H1 (cell line): ENCODE measurements around the gene POPDC2. TPM values are rescaled to one million over a fixed set of nuclear protein-coding genes. Genes with fewer than 3 reads are reported as not detected.

ENCODE experiments used
- CTCF ChIA-PET: fragments of 300-600 bp; sonication (Branson Sonifier 250); formaldehyde crosslinking; loops from one replicate; lab custom pipeline; 2021; ENCODE audit not compliant: partially characterized antibody; lab: Charles Lee
- POLR2A ChIA-PET: fragments of 300-600 bp; sonication (Branson Sonifier 250); formaldehyde crosslinking; loops from one replicate; lab custom pipeline; 2021; ENCODE audit warnings: inconsistent platforms; ENCODE audit not compliant: partially characterized antibody; lab: Charles Lee
- DNase-seq, 2 experiments: peaks; one replicate each; pipeline versions ENCODE4 v3.0.0 to v3.0.0-alpha.2; 2010 to 2022; ENCODE audit warnings: low spot score in 2 of 2, low read depth in 1 of 2, mixed read lengths in 1 of 2
- FAIRE-seq: peaks from 2 replicates; lab custom pipeline; 2011; peaks lifted over from hg19 to GRCh38; lab: Jason Lieb, UNC
- H2AFZ ChIP-seq: 2 replicates; pipeline ENCODE4 v1.8.1; 2012; ENCODE audit warnings: low read length, inconsistent platforms
- H2AK5ac ChIP-seq: 2 replicates; pipeline ENCODE4 v1.6.1; 2013; ENCODE audit warnings: low read depth, low read length
- H2BK120ac ChIP-seq: replicated peaks from 2 replicates; pipeline ENCODE3; 2013; ENCODE audit warnings: low read depth, low read length, inconsistent platforms
- H2BK12ac ChIP-seq: 2 replicates; pipeline ENCODE4 v1.6.1; 2013; ENCODE audit warnings: low read depth, low read length
- H2BK15ac ChIP-seq: 2 replicates; pipeline ENCODE4 v1.6.1; 2013; ENCODE audit warnings: low read length
- H2BK20ac ChIP-seq: 2 replicates; pipeline ENCODE4 v1.6.1; 2013; ENCODE audit warnings: low read length
- H2BK5ac ChIP-seq: 2 replicates; pipeline ENCODE4 v1.6.1; 2013; ENCODE audit warnings: low read depth, low read length
- H3K14ac ChIP-seq: 2 replicates; pipeline ENCODE4 v1.6.1; 2013; ENCODE audit warnings: inconsistent platforms; ENCODE audit not compliant: insufficient read length
- H3K18ac ChIP-seq: 2 replicates; pipeline ENCODE4 v1.6.1; 2013; ENCODE audit warnings: low read length; ENCODE audit errors: extremely low read depth
- H3K23ac ChIP-seq: 2 replicates; pipeline ENCODE4 v1.6.1; 2013; ENCODE audit warnings: inconsistent platforms; ENCODE audit not compliant: insufficient read length
- H3K23me2 ChIP-seq: 2 replicates; pipeline ENCODE4 v1.6.1; 2013; ENCODE audit warnings: low read depth, low read length
- H3K27ac ChIP-seq: 2 replicates; pipeline ENCODE4 v1.6.1; 2011; ENCODE audit warnings: low read depth, low read length, inconsistent platforms
- H3K27me3 ChIP-seq, 4 experiments: replicated peaks in 1 of 4; 1 replicate in 1 of 4; 2 replicates in 3 of 4; pipeline versions ENCODE4 v1.6.1 to v1.8.1; 2011 to 2013; ENCODE audit warnings: low read length in 3 of 4, mild to moderate bottlenecking in 3 of 4, inconsistent platforms in 2 of 4, mixed read lengths in 2 of 4, moderate library complexity in 1 of 4; ENCODE audit not compliant: control insufficient read depth in 3 of 4, insufficient read depth in 3 of 4; ENCODE audit errors: extremely low read depth in 1 of 4
- H3K36me3 ChIP-seq, 4 experiments: 2 replicates each; pipeline versions ENCODE4 v1.6.1 to v1.8.1; 2011 to 2013; ENCODE audit warnings: mild to moderate bottlenecking in 4 of 4, low read length in 3 of 4, moderate library complexity in 2 of 4, control low read depth in 1 of 4, inconsistent platforms in 1 of 4; ENCODE audit not compliant: insufficient read depth in 4 of 4, control insufficient read depth in 2 of 4
- H3K4ac ChIP-seq: replicated peaks from 2 replicates; pipeline ENCODE3; 2013; ENCODE audit warnings: low read length, low read depth, mixed read lengths, inconsistent platforms; ENCODE audit not compliant: insufficient read length
- H3K4me1 ChIP-seq, 4 experiments: replicated peaks in 1 of 4; 1 replicate in 1 of 4; 2 replicates in 3 of 4; pipeline versions ENCODE4 v1.6.1 to v1.8.1; 2011 to 2013; ENCODE audit warnings: low read length in 3 of 4, inconsistent platforms in 2 of 4, mixed read lengths in 1 of 4; ENCODE audit not compliant: insufficient read depth in 4 of 4, control insufficient read depth in 3 of 4
- H3K4me2 ChIP-seq, 2 experiments: 2 replicates each; pipeline versions ENCODE4 v1.6.1 to v1.8.1; 2011 to 2013; ENCODE audit warnings: low read depth in 2 of 2, low read length in 2 of 2, control low read depth in 1 of 2, inconsistent platforms in 1 of 2, mild to moderate bottlenecking in 1 of 2; ENCODE audit not compliant: insufficient read depth in 1 of 2
- H3K4me3 ChIP-seq, 4 experiments: fragments of 200-600, 300-600 bp in 1 of 4; sonication (generic), shearing (Covaris generic), sonication (Bioruptor Twin) in 1 of 4; 2 replicates each; pipeline versions ENCODE4 v1.5.1 to v1.8.1; 2011 to 2016; ENCODE audit warnings: low read length in 4 of 4, low read depth in 3 of 4, control low read depth in 2 of 4, inconsistent platforms in 2 of 4, mild to moderate bottlenecking in 2 of 4, mixed read lengths in 1 of 4, moderate library complexity in 1 of 4; ENCODE audit not compliant: insufficient read depth in 2 of 4; ENCODE audit errors: extremely low read depth in 1 of 4
- H3K56ac ChIP-seq: replicated peaks from 2 replicates; pipeline ENCODE3; 2013; ENCODE audit warnings: low read depth, mild to moderate bottlenecking, mixed read lengths, low read length, inconsistent platforms; ENCODE audit not compliant: insufficient read length
- H3K79me1 ChIP-seq: 2 replicates; pipeline ENCODE4 v1.6.1; 2013; ENCODE audit warnings: low read depth, low read length, control low read depth
- H3K79me2 ChIP-seq, 2 experiments: 2 replicates each; pipeline versions ENCODE4 v1.6.1 to v1.8.1; 2012 to 2013; ENCODE audit warnings: low read length in 2 of 2, mild to moderate bottlenecking in 2 of 2, inconsistent platforms in 1 of 2; ENCODE audit not compliant: insufficient read depth in 2 of 2, control insufficient read depth in 1 of 2
- H3K9ac ChIP-seq, 4 experiments: replicated peaks in 1 of 4; 1 replicate in 1 of 4; 2 replicates in 3 of 4; pipeline versions ENCODE4 v1.6.1 to v1.8.1; 2011 to 2013; ENCODE audit warnings: low read depth in 3 of 4, low read length in 3 of 4, control low read depth in 2 of 4, mild to moderate bottlenecking in 2 of 4, moderate library complexity in 2 of 4, inconsistent platforms in 1 of 4; ENCODE audit errors: extremely low read depth in 1 of 4
- H3K9me3 ChIP-seq, 2 experiments: 2 replicates each; pipeline versions ENCODE4 v1.6.1 to v1.8.1; 2012 to 2013; ENCODE audit warnings: mild to moderate bottlenecking in 2 of 2, moderate library complexity in 2 of 2, control low read depth in 1 of 2, inconsistent platforms in 1 of 2, low read depth in 1 of 2, low read length in 1 of 2, mixed read lengths in 1 of 2; ENCODE audit not compliant: insufficient read depth in 2 of 2
- H4K20me1 ChIP-seq, 2 experiments: replicated peaks in 1 of 2; 2 replicates each; pipeline versions ENCODE3 to v1.8.1; 2011 to 2013; ENCODE audit warnings: inconsistent platforms in 2 of 2, low read length in 2 of 2, mild to moderate bottlenecking in 1 of 2; ENCODE audit not compliant: insufficient read depth in 2 of 2, control insufficient read depth in 1 of 2
- H4K5ac ChIP-seq: 2 replicates; pipeline ENCODE4 v1.6.1; 2013; ENCODE audit warnings: low read length, low read depth, mixed read lengths, inconsistent platforms; ENCODE audit not compliant: insufficient read length
- H4K8ac ChIP-seq: 2 replicates; pipeline ENCODE4 v1.8.0; 2013; ENCODE audit warnings: mild to moderate bottlenecking, moderate library complexity, low read length, inconsistent platforms; ENCODE audit not compliant: insufficient read depth; ENCODE audit errors: extremely low read depth
- H4K91ac ChIP-seq: replicated peaks from 2 replicates; pipeline ENCODE3; 2013; ENCODE audit warnings: low read length, mixed read lengths, inconsistent platforms; ENCODE audit not compliant: insufficient read length
- CTBP2 ChIP-seq: IDR thresholded peaks from 2 replicates; pipeline ENCODE4 v1.7.0; 2011; ENCODE audit warnings: borderline replicate concordance, mild to moderate bottlenecking, moderate library complexity, mixed read lengths, low read length; ENCODE audit not compliant: insufficient read depth, insufficient read length
- EGR1 ChIP-seq: IDR thresholded peaks from 2 replicates; pipeline ENCODE4 v1.6.1; 2011; ENCODE audit warnings: low read depth, low read length, borderline replicate concordance
- EZH2 ChIP-seq: fragments of 200-600 bp; sonication (generic); IDR thresholded peaks from 2 replicates; pipeline ENCODE4 v1.7.1; 2012; ENCODE audit warnings: low read depth, mild to moderate bottlenecking, moderate library complexity, low read length, inconsistent platforms; ENCODE audit not compliant: severe bottlenecking
- PHF8 ChIP-seq: fragments of 200-600 bp; sonication (generic); conservative IDR thresholded peaks from 2 replicates; pipeline ENCODE4 v1.7.1; 2012; ENCODE audit warnings: low read depth, mild to moderate bottlenecking, inconsistent platforms, low read length, moderate library complexity
- RAD21 ChIP-seq, 2 experiments: IDR thresholded peaks in 1 of 2; conservative IDR thresholded peaks in 1 of 2; 2 replicates each; pipeline ENCODE4 v1.6.1; 2011; ENCODE audit warnings: low read depth in 2 of 2, low read length in 2 of 2, improper control_type of control experiment in 1 of 2, inconsistent platforms in 1 of 2, mild to moderate bottlenecking in 1 of 2, moderate library complexity in 1 of 2
- TCF12 ChIP-seq: IDR thresholded peaks from 2 replicates; pipeline ENCODE4 v1.6.1; 2011; ENCODE audit warnings: low read depth, mild to moderate bottlenecking, low read length
- TEAD4 ChIP-seq: IDR thresholded peaks from 2 replicates; pipeline ENCODE4 v1.6.1; 2012; ENCODE audit warnings: low read depth, low read length, inconsistent platforms, mixed read lengths
- YY1 ChIP-seq: IDR thresholded peaks from 2 replicates; pipeline ENCODE4 v1.6.1; 2011; ENCODE audit warnings: low read depth, mild to moderate bottlenecking, low read length
- WGBS, 2 experiments: shearing (Covaris generic) in 1 of 2; methylation state at CpG; one replicate each; pipeline versions ENCODE4 v1.1.6 to v1.1.7; 2013 to 2015; ENCODE audit warnings: low lambda C conversion rate in 2 of 2, mixed read lengths in 2 of 2, inconsistent platforms in 1 of 2, low coverage in 1 of 2, missing lambda C conversion rate in 1 of 2; ENCODE audit not compliant: insufficient replicate concordance in 2 of 2, insufficient coverage in 1 of 2, insufficient read length in 1 of 2; ENCODE audit errors: extremely low coverage in 1 of 2, missing lambda C conversion rate in 1 of 2; 5-methylcytosine and 5-hydroxymethylcytosine counted together
- polyA plus RNA-seq, 7 experiments: library from polyadenylated mRNA; depleted of rRNA in 3 of 7; stranded (reverse) in 5 of 7; unstranded in 2 of 7; fragments of >200 nt in 5 of 7; fragments of 200-250 nt in 2 of 7; gene quantifications; 1 replicate in 5 of 7; 2 replicates in 1 of 7; 4 replicates in 1 of 7; pipeline versions ENCODE4 v1.2.1 to v1.2.3, GENCODE V29; 2011 to 2013; ENCODE audit warnings: missing spikeins in 2 of 7, mixed read lengths in 2 of 7
- total RNA-seq: library from RNA; stranded (reverse); fragmentation: NEBNext Ultra II Directional; extraction: Animal tissue kit (Norgen Biotek cat#: 25700); gene quantifications from 2 replicates; pipeline ENCODE4 v1.2.1, GENCODE V29; 2021
- TF ChIP-seq, protein P1 (sequence below): IDR thresholded peaks from 2 replicates; pipeline ENCODE4 v1.6.1; 2012; ENCODE audit warnings: low read length, inconsistent platforms

The POPDC2 gene
- total and polyA plus RNA-seq, 2 of the 8 experiments (the other 6 are each of a cell fraction or from before 2014, with no cell fraction given): 0.65 to 1.1 TPM

GRCh38 chr3:119624002-119624720 is 36.2 kb downstream of the POPDC2 start:
- Histone ChIP-seq H3K56ac (no peak overlapping the region), H3K79me1 (no peaks in the 10 kb centered on the region)

More at GRCh38 chr3:119624002-119624720, 36.2 kb downstream of the POPDC2 start:
- H2AK5ac ChIP-seq: no peak overlapping the region
- POLR2A ChIA-PET: no interaction called here
- no peak overlapping the region for H3K9ac ChIP-seq
- no peak overlapping the region for H3K4ac ChIP-seq
- H4K8ac ChIP-seq: no peak overlapping the region
- no peak for FAIRE-seq
- H3K9me3 ChIP-seq: no peaks in the 10 kb centered on the region
- no peak overlapping the region for H2BK5ac ChIP-seq
- H2BK120ac ChIP-seq: no peak overlapping the region
- no peak overlapping the region for H2BK15ac ChIP-seq
- H3K18ac ChIP-seq: no peak overlapping the region
- H3K23me2 ChIP-seq: no peaks in the 10 kb centered on the region
- H4K5ac ChIP-seq: no peak overlapping the region
- H4K91ac ChIP-seq: no peak overlapping the region
- no peak overlapping the region for H3K23ac ChIP-seq
- no peak overlapping the region for H3K4me3 ChIP-seq
- no peaks in the 10 kb centered on the region for H3K36me3 ChIP-seq
- H3K4me1 ChIP-seq: peaks cover 0 to 6% (median 1%) of the 10 kb centered on the region in 4 experiments; a peak in 2 of 7 replicates
- TF ChIP-seq EGR1 (no peak), RAD21 (IDR thresholded peaks at IDR 0.05 in 1 of 2, conservative IDR thresholded peaks at IDR 0.05 in 1 of 2; ENCODE audit: low read depth in 2 of 2, low read length in 2 of 2) (no peak), PHF8 (no peak), TCF12 (no peak), TEAD4 (no peak), EZH2 (no peak), CTBP2 (no peak), YY1 (no peak)
- TF ChIP-seq, protein P1, sequence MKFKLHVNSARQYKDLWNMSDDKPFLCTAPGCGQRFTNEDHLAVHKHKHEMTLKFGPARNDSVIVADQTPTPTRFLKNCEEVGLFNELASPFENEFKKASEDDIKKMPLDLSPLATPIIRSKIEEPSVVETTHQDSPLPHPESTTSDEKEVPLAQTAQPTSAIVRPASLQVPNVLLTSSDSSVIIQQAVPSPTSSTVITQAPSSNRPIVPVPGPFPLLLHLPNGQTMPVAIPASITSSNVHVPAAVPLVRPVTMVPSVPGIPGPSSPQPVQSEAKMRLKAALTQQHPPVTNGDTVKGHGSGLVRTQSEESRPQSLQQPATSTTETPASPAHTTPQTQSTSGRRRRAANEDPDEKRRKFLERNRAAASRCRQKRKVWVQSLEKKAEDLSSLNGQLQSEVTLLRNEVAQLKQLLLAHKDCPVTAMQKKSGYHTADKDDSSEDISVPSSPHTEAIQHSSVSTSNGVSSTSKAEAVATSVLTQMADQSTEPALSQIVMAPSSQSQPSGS: no peak
- TF ChIP-seq, all 59 proteins: peak for 0
- H3K79me2 ChIP-seq: no peaks in the 10 kb centered on the region
- no peaks in the 10 kb centered on the region; a peak in 1 of 7 replicates for H3K27me3 ChIP-seq
- H3K4me2 ChIP-seq: no peak overlapping the region
- no peaks in the 10 kb centered on the region for H4K20me1 ChIP-seq
- no peak overlapping the region for H2BK12ac ChIP-seq
- no peak for DNase-seq
- no peak overlapping the region for H3K27ac ChIP-seq
- WGBS, 2 experiments: 85% methylated on average over 9 of the region's 9 CpGs; no CpG with 5 or more reads in 1 of the 2 experiments
- H2BK20ac ChIP-seq: no peak overlapping the region
- no peak overlapping the region for H2AFZ ChIP-seq
- no peak overlapping the region for H3K14ac ChIP-seq
- CTCF ChIA-PET: interaction anchor here (1.3 to 2.4 kb wide), 2 partner anchors 24 to 57 kb away, joined by 3 to 5 read pairs; no protein-coding TSS in a partner anchor
